Thyroid gland (tissue), 4 donors: ENCODE results near the gene CLEC2D.

Experiments used
- CTCF ChIP-seq, 6 experiments: fragments of 200-600 bp in 3 of 6; fragments of 450-650 bp in 3 of 6; sonication (generic) in 3 of 6; IDR thresholded peaks; one replicate each; pipeline ENCODE4 v1.5.1; 2016 to 2019; ENCODE audit warnings: antibody characterized with exemption in 6 of 6, mild to moderate bottlenecking in 2 of 6, inconsistent platforms in 1 of 6, moderate library complexity in 1 of 6
- POLR2A ChIP-seq, 2 donors: fragments of 450-650 bp; IDR thresholded peaks; one replicate each; pipeline ENCODE4 v1.6.1; 2017; ENCODE audit warnings: antibody characterized with exemption in 2 of 2, mild to moderate bottlenecking in 2 of 2, moderate library complexity in 1 of 2

GRCh38 chr12:9702255-9702654 is 32.7 kb downstream of the CLEC2D start:
- no peak for TF ChIP-seq CTCF (IDR thresholded peaks at IDR 0.05)
- TF ChIP-seq POLR2A (IDR thresholded peaks at IDR 0.05), result no peak
